Measurements from ENCODE around the gene CCDC92. TPM values are rescaled to one million over a fixed set of nuclear protein-coding genes. Genes with fewer than 3 reads are reported as not detected.

CCDC92 gene
- total RNA-seq, 1 experiment from 2014 or later, result 53.7 TPM

DNA sequence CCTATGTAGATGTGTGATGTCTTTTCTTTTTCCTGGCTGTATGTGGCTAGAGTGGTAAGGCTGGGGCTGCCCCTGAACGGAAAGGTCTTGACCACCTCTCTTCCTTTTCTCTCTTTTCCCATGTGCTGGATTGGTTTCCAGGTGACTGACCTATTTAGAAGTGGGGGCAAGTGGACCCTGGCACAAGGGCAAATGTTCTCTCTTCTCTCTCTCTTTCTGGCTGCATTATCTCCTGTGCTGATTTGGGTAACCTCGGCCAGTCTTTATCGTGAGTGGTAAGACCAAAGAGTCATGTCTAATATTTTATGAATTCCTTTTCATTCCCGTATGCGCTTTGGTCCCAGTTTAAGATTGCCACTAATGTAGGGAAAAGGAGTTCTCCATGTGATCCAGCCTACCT, 16.5 kb upstream of the CCDC92 start:
- ChIA-PET POLR2A (interaction anchor here (0.6 kb wide), 1 partner anchor 422 kb away, joined by 3 read pairs; no protein-coding TSS in a partner anchor), CTCF (no interaction called here)
- no peak for DNase-seq (ENCODE audit: low read depth, low spot score)
- TF ChIP-seq, protein P1, sequence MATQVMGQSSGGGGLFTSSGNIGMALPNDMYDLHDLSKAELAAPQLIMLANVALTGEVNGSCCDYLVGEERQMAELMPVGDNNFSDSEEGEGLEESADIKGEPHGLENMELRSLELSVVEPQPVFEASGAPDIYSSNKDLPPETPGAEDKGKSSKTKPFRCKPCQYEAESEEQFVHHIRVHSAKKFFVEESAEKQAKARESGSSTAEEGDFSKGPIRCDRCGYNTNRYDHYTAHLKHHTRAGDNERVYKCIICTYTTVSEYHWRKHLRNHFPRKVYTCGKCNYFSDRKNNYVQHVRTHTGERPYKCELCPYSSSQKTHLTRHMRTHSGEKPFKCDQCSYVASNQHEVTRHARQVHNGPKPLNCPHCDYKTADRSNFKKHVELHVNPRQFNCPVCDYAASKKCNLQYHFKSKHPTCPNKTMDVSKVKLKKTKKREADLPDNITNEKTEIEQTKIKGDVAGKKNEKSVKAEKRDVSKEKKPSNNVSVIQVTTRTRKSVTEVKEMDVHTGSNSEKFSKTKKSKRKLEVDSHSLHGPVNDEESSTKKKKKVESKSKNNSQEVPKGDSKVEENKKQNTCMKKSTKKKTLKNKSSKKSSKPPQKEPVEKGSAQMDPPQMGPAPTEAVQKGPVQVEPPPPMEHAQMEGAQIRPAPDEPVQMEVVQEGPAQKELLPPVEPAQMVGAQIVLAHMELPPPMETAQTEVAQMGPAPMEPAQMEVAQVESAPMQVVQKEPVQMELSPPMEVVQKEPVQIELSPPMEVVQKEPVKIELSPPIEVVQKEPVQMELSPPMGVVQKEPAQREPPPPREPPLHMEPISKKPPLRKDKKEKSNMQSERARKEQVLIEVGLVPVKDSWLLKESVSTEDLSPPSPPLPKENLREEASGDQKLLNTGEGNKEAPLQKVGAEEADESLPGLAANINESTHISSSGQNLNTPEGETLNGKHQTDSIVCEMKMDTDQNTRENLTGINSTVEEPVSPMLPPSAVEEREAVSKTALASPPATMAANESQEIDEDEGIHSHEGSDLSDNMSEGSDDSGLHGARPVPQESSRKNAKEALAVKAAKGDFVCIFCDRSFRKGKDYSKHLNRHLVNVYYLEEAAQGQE (IDR thresholded peaks at IDR 0.05; ENCODE audit: insufficient read depth in 1 of 2, low read depth in 2 of 2, low read length in 1 of 2), result no peak
- TF ChIP-seq, protein P2, sequence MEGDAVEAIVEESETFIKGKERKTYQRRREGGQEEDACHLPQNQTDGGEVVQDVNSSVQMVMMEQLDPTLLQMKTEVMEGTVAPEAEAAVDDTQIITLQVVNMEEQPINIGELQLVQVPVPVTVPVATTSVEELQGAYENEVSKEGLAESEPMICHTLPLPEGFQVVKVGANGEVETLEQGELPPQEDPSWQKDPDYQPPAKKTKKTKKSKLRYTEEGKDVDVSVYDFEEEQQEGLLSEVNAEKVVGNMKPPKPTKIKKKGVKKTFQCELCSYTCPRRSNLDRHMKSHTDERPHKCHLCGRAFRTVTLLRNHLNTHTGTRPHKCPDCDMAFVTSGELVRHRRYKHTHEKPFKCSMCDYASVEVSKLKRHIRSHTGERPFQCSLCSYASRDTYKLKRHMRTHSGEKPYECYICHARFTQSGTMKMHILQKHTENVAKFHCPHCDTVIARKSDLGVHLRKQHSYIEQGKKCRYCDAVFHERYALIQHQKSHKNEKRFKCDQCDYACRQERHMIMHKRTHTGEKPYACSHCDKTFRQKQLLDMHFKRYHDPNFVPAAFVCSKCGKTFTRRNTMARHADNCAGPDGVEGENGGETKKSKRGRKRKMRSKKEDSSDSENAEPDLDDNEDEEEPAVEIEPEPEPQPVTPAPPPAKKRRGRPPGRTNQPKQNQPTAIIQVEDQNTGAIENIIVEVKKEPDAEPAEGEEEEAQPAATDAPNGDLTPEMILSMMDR (IDR thresholded peaks at IDR 0.05), result no peak
- TF ChIP-seq SIN3A (IDR thresholded peaks at IDR 0.05; ENCODE audit: borderline replicate concordance, insufficient read depth, low read depth, low read length), result no peak
- TF ChIP-seq TCF7L2 (IDR thresholded peaks at IDR 0.05; ENCODE audit: low read depth, low read length), result no peak
- TF ChIP-seq POLR2AphosphoS5 (IDR thresholded peaks at IDR 0.05; ENCODE audit: low read depth, low read length), result no peak
- in situ Hi-C loops (cut with HindIII; ENCODE audit: low pct_unique_long_range_greater_than_20kb, low sequenced_read_pairs), result no loop called here
- no peak for ATAC-seq
- H3K9me3 ChIP-seq (ENCODE audit: control insufficient read depth, insufficient read depth, low read depth, low read length), result no peaks in the 10 kb centered on the region
- H3K36me3 ChIP-seq (ENCODE audit: control insufficient read depth, insufficient read depth, low read length), result peaks cover 11% of the 10 kb centered on the region
- intact Hi-C loops (cut with micrococcal nuclease; ENCODE audit: unreplicated experiment), result no loop called here
- H3K27ac ChIP-seq (ENCODE audit: low read length), result no peak overlapping the region
- H3K4me1 ChIP-seq (ENCODE audit: control insufficient read depth, insufficient read depth, low read length), result no peaks in the 10 kb centered on the region
- no peaks in the 10 kb centered on the region for H3K27me3 ChIP-seq (ENCODE audit: control insufficient read depth, insufficient read depth, low read length)
- no peak overlapping the region for H3K4me3 ChIP-seq (ENCODE audit: low read depth in 2 of 2, low read length in 2 of 2)
- no TSS peak for BruUV-seq (replicated peaks)

DNA sequence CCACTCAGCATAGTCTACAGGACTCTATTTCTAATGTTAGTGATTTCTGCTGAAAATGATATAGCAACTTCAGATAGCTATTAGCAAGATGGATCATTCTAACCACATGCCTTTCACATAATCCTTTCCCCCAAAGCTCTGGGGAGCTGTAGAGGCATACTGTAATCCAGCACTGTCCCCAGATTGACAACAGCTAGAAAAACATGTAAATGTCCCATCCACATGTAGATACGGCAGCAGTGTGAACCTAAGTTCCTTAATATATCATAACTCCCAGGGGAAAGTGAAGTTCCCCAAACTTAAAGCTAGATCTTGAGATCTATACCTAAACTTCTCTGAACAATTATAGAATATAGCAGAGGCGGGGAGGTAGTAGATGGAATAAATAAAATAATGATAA, 14.4 kb upstream of the CCDC92 start:
- Histone ChIP-seq H3K27ac (ENCODE audit: low read length) (no peak overlapping the region), H3K4me3 (ENCODE audit: low read depth in 2 of 2, low read length in 2 of 2) (no peak overlapping the region), H3K36me3 (ENCODE audit: control insufficient read depth, insufficient read depth, low read length) (peaks cover 16% of the 10 kb centered on the region), H3K27me3 (ENCODE audit: control insufficient read depth, insufficient read depth, low read length) (no peaks in the 10 kb centered on the region), H3K4me1 (ENCODE audit: control insufficient read depth, insufficient read depth, low read length) (no peaks in the 10 kb centered on the region), H3K9me3 (ENCODE audit: control insufficient read depth, insufficient read depth, low read depth, low read length) (no peaks in the 10 kb centered on the region)
- DNase-seq (ENCODE audit: low read depth, low spot score) (no peak), ATAC-seq (no peak)
- ChIA-PET POLR2A (no interaction called here), CTCF (interaction anchor here (0.6 kb wide), 1 partner anchor 216 kb away, joined by 8 read pairs; no protein-coding TSS in a partner anchor)
- in situ Hi-C loops (cut with HindIII; ENCODE audit: low pct_unique_long_range_greater_than_20kb, low sequenced_read_pairs) (no loop called here), intact Hi-C loops (cut with micrococcal nuclease; ENCODE audit: unreplicated experiment) (no loop called here)
- no TSS peak for BruUV-seq (replicated peaks)
- no peak for TF ChIP-seq TCF7L2 (IDR thresholded peaks at IDR 0.05; ENCODE audit: low read depth, low read length)
- no peak for TF ChIP-seq SIN3A (IDR thresholded peaks at IDR 0.05; ENCODE audit: borderline replicate concordance, insufficient read depth, low read depth, low read length)

DNA sequence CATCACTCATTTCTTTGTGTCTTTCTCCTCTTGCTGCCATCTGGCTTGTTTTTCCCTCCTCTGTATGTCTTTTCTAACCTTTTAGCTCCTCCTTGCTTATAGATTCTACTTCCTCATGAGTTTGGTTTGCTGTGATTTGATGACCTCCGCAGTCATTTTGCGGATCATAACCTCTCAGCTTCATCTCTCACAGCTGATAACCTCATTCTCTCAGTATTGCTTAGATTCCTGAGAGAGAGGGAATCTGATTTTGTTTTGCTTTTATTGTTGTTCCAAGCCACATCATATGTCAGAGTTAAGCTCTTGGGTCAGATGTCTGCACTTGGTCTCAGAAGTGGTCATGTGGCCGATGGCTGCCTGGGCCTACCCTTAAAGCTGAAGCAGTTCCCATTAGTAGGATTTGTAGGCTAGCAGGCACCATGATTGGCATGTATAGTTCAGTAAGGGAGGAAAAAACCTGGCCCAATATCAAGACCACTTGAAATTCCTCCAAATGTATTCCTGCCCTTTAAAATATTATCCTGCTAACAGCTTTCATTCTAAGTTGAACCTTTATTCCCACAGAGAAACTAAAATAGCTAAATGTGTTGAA, 13.8 kb upstream of the CCDC92 start:
- H3K4me3 ChIP-seq (ENCODE audit: low read depth in 2 of 2, low read length in 2 of 2), result no peak overlapping the region
- CTCF ChIA-PET, result no interaction called here
- H3K9me3 ChIP-seq (ENCODE audit: control insufficient read depth, insufficient read depth, low read depth, low read length), result no peaks in the 10 kb centered on the region
- no peak overlapping the region for H3K27ac ChIP-seq (ENCODE audit: low read length)
- H3K27me3 ChIP-seq (ENCODE audit: control insufficient read depth, insufficient read depth, low read length), result no peaks in the 10 kb centered on the region
- TF ChIP-seq POLR2AphosphoS5 (IDR thresholded peaks at IDR 0.05; ENCODE audit: low read depth, low read length), result no peak
- no peak for TF ChIP-seq TCF7L2 (IDR thresholded peaks at IDR 0.05; ENCODE audit: low read depth, low read length)
- TF ChIP-seq SIN3A (IDR thresholded peaks at IDR 0.05; ENCODE audit: borderline replicate concordance, insufficient read depth, low read depth, low read length), result no peak
- TF ChIP-seq, protein P2 (IDR thresholded peaks at IDR 0.05), result no peak
- TF ChIP-seq, protein P1 (IDR thresholded peaks at IDR 0.05; ENCODE audit: insufficient read depth in 1 of 2, low read depth in 2 of 2, low read length in 1 of 2), result no peak
- POLR2A ChIA-PET, result no interaction called here
- BruUV-seq (replicated peaks), result no TSS peak
- no peak for ATAC-seq
- no peaks in the 10 kb centered on the region for H3K4me1 ChIP-seq (ENCODE audit: control insufficient read depth, insufficient read depth, low read length)
- no peak for DNase-seq (ENCODE audit: low read depth, low spot score)
- H3K36me3 ChIP-seq (ENCODE audit: control insufficient read depth, insufficient read depth, low read length), result peaks cover 16% of the 10 kb centered on the region
- in situ Hi-C loops (cut with HindIII; ENCODE audit: low pct_unique_long_range_greater_than_20kb, low sequenced_read_pairs) (no loop called here), intact Hi-C loops (cut with micrococcal nuclease; ENCODE audit: unreplicated experiment) (no loop called here)
